ENCODE measurements around the gene ZNF169.
"Not testable (repeated sequence)": the region's sequence is repeated elsewhere in the genome, so short reads cannot be mapped to it uniquely, and the experiment has no call there.

ZNF169 gene

GRCh38 chr9:94259077-94259862 lies at the start of gene ZNF169:
Gene ZNF169 (plus strand): TSS chr9:94259298. CDS start chr9:94278813, 19,515 bp downstream.
- DNase-seq = peak; percentile 50

- no peak for DNase-seq
Observed at GRCh38 chr9:94210616-94211603, 48.2 kb upstream of the ZNF169 start.

- no peak for DNase-seq
Observed at GRCh38 chr9:94212091-94212490, 47.0 kb upstream of the ZNF169 start.

- DNase-seq = no peak
Observed at GRCh38 chr9:94212531-94212930, 46.6 kb upstream of the ZNF169 start.

- peak; percentile 72 for DNase-seq
Observed at GRCh38 chr9:94213511-94214124, 45.5 kb upstream of the ZNF169 start.

- no peak for DNase-seq
Observed at GRCh38 chr9:94222870-94223269, 36.2 kb upstream of the ZNF169 start.

- DNase-seq = not testable (repeated sequence)
Observed at GRCh38 chr9:94225413-94225812, 33.7 kb upstream of the ZNF169 start.

- DNase-seq = no peak
Observed at GRCh38 chr9:94228616-94229015, 30.5 kb upstream of the ZNF169 start.

GRCh38 chr9:94232428-94232827 lies 26.7 kb upstream of the ZNF169 start:
- no peak for DNase-seq

GRCh38 chr9:94241098-94241497 lies 18.0 kb upstream of the ZNF169 start:
- not testable (repeated sequence) for DNase-seq

GRCh38 chr9:94245651-94246050 lies 13.4 kb upstream of the ZNF169 start:
- DNase-seq = no peak

GRCh38 chr9:94250456-94250855 lies 8.6 kb upstream of the ZNF169 start:
- no peak for DNase-seq

GRCh38 chr9:94256007-94256406 lies 3.1 kb upstream of the ZNF169 start:
- DNase-seq = no peak

GRCh38 chr9:94265626-94266402 lies 6.7 kb downstream of the ZNF169 start:
- DNase-seq = not testable (repeated sequence)

- DNase-seq = no peak
Observed at GRCh38 chr9:94269264-94269663, 10.2 kb downstream of the ZNF169 start.

- no peak for DNase-seq
Observed at GRCh38 chr9:94270009-94270408, 10.9 kb downstream of the ZNF169 start.

GRCh38 chr9:94277029-94277428 lies 17.9 kb downstream of the ZNF169 start:
- not testable (repeated sequence) for DNase-seq

- DNase-seq = no peak
Observed at GRCh38 chr9:94277885-94278536, 18.9 kb downstream of the ZNF169 start.

GRCh38 chr9:94280409-94280989 lies 21.4 kb downstream of the ZNF169 start:
- DNase-seq = no peak

- DNase-seq = no peak
Observed at GRCh38 chr9:94281101-94281500, 22.0 kb downstream of the ZNF169 start.

GRCh38 chr9:94286116-94286515 lies 27.0 kb downstream of the ZNF169 start:
- no peak for DNase-seq

Data from NCI-H2029 treated with DMSO at 0.1 percent for 48 hours (cell line).